GM18868 (cell line): ENCODE measurements around the gene GTF3A.
A peak's percentile ranks its signal among the peaks of the same experiment; 100 is the strongest.

Source experiments
- ATAC-seq: cut with Tn5 transposase; IDR thresholded peaks from one replicate; pipeline ENCODE4 v1.9.1; 2021; ENCODE audit warnings: mild to moderate bottlenecking, moderate library complexity; ENCODE audit not compliant: unreplicated experiment

GTF3A gene

DNA sequence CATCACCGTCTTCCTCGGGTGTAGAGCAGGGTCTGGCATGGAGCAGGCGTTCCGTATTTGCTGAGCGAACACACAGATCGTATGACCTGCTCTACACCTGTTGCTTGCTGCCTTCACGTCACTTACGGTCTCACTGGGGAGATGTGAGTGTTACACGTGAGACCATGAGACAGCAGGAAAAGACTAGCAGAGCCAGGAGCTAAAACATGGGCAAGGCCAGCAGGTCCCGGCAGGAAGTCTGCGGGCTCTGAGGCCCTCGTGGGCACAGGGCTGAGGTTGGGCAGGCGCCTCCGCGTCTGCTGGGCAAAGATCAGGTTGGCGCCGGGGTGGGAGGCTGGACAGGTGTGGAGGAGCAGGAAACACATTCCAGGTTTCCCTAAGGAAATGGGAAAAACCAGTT lies 19.7 kb upstream of the GTF3A start:
- no peak for ATAC-seq

DNA sequence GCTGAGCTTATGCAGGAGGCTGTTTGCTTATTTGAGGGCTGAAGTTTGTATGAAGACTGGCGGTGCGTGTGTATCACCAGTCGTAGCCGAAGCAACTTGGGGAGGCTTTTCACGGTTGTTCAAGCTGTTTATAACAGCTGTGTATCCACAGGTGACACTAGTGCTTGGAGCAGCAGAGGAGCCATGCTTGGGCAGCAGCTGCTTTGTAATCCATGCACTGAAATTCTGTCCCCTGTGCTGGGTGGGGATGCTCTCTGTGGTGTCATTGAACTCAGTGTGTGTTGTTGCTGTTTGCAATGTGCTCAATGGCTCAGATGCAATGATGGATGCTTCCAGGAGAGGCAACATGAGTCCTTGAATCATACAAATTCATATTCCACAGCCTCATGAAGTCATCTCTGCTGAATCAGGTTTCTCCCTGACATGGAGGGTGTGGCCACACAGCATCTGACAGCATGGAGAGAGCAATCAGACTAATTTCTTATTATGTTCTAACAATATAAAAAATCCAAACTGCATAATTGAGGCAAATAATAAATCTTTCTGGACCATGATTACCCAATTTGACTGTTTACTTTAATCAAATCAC lies 18.8 kb upstream of the GTF3A start:
- no peak for ATAC-seq

DNA sequence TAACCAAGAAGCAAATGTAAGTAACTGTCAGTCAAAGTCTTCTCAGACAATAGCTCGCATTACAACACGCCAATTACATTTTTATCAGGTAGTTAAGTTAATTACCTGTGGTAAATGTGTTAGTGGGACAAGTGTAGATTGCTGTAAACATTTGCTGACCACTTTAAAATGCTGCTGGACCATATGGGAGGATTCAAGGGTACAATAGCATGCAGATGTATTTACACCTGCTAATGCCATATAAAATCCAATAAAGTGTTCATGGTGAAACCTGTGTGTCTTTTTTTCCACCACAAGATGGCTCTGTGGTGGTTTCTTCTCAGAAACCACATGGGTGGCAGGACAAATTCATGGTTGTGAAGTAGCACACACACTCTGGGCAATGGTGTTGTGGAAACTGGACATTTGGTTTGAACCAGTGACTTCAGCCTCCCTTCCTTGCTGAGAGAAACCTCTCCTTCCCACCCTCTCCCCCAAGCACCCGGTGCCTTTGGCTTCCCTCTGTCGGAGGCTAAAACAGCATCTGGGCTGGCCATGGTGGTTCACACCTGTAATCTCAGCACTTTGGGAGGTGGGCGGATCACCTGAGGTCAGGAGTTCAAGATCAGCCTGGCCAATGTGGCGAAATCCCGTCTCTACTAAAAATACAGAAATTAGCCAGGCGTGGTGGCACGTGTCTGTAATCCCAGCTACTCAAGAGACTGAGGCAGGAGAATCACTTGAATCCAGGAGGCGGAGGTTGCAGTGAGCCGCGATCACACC lies 18.1 kb upstream of the GTF3A start:
- no peak for ATAC-seq

DNA sequence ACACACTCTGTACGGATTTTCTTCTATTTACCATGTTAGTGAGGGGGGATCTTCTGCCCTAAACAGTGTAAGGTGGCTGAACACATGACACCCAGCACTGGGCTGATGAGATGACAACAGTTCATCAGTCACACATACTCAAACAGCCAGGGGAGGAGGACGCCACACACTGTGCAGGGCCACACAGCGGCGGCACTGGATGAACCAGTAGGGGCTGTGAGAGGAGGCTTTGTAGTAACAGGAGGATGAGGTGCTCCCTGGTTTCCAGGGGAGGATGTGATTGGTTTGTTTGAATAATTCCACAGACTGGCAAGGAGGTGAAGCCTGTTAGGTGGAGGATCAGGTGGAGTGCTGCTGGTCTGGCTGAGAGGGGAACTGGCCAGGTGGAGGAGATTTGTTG lies 16.3 kb upstream of the GTF3A start:
- no peak for ATAC-seq

DNA sequence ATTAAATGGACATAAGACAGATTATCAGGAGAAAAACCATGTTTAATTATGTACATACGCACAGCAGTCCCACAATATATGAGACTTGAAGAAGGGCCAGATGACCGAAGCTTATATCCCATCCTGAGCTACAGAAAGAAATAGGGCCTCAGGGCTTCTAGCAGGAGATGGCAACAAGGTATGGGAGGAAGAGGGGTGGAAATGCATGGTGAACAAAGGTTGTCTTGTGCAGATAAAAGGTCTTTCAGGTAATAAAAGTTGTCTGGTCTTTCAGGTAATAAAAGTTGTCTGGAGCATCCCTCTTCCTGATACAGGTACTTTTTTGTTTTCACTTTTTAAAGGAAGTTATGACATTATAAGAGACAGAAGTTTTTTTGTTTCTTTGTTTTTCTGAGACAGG lies 15.4 kb upstream of the GTF3A start:
- no peak for ATAC-seq

DNA sequence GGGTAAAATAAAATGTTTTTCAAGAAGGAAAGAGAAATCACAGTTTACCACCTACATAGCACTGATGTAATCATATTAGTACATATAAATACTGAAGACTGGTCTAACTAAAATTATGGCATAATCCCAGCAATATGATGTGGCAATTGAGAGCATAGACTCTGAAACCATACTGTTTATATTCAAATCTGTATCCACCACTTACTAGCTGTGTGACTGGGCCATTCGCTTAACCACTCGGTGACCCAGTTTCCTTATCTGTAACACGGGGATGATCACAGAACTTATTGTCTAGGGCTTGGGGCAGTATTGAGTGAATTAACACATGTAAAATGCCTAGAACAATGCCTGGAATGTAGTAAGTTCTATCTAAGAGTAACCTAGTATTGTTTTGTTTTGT lies 13.1 kb upstream of the GTF3A start:
- no peak for ATAC-seq

- no peak for ATAC-seq
Observed at GRCh38 chr13:27415116-27415515, 9.3 kb upstream of the GTF3A start.

DNA sequence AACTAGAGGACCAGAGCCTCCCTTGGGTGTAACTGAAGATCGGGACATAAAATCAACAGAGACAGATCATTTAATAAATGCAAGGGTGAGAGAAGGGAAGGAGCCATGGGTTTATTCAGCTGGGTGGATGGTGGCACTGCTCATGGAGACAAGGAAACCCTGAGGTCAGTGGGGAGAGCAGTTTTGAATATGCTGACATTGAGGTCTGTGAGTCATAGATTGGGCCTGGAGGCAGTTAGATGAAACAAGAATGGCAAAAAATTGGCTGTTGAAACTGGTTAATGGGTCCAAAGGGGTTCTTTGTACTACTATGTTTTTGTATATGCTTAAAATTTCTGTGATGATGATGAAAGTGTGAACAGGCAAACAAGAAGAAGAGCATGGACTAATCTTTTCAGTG lies 5.1 kb upstream of the GTF3A start:
- ATAC-seq = no peak

DNA sequence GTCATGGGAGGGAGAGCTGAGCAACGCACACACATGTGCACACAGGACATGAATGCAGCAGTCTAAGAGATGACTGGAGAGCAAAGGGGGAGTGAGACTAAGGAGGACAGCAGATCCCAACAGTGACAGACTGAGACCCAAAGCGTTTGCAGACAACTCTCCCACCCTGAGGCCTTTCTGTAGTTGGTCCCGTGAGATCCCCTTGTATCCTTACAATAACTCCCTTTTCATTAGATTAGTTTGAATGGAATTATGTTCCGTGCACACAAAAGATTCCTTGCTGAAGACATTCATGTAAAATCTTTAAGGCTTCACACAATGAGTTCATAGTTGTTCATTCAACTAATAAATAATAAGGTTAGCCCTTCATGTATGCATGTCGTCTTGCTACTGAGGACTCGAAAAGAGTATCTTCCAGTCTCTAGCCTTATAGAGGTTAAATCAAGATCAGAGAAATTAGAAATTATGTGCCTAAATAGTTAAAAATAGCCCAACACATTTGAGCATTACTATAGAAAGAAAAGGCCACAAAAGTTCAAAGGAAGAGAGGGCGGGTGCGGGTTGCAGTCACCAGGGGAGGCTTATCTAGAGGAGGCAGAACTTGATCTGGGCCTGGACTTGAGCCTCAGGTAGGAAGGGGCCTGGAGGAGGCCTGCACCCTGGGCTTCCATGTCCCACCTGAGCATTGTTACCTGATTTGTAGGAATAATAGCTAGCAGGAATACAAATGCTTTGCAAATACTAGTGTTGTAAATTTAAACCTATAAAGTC lies 3.1 kb upstream of the GTF3A start:
- ATAC-seq = no peak

- no peak for ATAC-seq
Observed at GRCh38 chr13:27423333-27423732, 1.1 kb upstream of the GTF3A start.

GRCh38 chr13:27425158-27425917 lies 919 bp downstream of the GTF3A start:
- ATAC-seq = peak; percentile 2

DNA sequence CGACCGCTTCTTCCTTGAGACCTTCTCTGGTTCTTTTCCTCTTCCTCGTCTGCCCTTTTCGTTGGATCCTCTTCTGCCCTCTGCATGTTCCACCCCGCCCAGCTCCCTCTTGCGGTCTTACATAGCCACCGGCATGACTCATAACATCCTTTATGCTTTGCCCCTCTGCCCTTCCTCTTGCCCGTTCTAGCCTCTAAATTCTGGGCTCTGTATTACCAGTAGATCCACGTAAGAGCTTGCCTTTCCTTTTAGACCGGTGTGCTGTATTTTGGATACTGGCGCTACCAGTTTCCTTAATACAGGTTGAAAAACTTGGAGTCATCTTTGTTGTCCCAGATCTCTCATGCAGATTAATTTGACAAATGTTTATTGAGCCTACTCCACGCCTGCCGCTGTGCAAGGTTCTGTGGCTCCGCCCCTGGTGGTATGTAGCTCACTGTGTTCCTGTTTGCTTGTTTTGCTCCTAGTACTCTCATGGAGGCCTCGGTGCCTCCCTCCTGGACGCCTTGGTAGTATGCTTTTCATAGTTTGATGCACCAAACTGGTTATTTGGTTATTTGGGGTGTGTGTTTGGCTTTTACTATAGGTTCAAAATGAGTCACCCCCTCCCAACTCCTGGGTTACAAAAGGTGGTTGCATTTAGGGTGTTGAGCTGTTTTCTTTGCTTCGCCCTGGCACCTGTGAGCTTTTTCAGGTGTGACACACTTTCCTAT lies 1.7 kb downstream of the GTF3A start:
- peak; percentile 72 for ATAC-seq

- ATAC-seq = no peak
Observed at GRCh38 chr13:27427641-27428040, 3.2 kb downstream of the GTF3A start.

DNA sequence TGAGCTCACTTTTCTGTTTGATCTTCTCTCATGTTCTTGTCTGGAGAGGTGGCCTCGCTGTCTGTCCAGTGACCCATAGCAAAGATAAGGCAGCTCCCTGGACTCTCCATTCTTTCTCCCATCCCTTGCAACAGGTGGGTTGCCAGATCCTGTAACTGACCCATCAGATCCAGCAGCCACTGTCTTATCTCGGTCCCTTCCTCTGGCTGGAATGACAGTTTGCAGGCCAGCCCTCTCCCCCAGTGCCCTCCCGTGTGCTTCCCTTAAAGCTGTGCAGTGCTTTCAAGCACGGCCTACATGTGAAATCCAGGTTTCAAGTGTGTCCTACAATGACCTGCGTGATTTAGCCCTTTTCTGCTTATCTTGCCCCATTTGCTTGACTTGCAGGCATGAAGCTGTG lies 3.7 kb downstream of the GTF3A start:
- no peak for ATAC-seq

DNA sequence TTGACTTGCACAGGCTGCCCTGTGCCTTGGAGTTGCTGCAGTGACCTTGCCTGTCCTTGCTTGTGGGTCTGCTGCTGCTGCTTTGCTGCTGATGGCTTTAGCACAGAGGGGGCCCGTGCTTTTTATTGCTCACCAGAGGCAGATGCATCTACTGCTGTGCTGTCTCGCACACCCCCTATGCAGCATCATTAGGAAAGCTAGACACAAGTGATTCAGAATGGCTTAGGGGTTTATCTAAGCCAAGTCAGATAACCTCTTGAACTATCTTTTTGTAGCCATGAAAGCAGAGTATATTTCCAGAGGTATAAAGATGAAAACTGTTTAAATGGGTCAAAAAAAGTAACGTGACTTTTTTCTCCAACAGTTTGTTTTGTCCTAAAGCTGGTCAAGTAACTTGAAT lies 7.8 kb downstream of the GTF3A start:
- no peak for ATAC-seq

DNA sequence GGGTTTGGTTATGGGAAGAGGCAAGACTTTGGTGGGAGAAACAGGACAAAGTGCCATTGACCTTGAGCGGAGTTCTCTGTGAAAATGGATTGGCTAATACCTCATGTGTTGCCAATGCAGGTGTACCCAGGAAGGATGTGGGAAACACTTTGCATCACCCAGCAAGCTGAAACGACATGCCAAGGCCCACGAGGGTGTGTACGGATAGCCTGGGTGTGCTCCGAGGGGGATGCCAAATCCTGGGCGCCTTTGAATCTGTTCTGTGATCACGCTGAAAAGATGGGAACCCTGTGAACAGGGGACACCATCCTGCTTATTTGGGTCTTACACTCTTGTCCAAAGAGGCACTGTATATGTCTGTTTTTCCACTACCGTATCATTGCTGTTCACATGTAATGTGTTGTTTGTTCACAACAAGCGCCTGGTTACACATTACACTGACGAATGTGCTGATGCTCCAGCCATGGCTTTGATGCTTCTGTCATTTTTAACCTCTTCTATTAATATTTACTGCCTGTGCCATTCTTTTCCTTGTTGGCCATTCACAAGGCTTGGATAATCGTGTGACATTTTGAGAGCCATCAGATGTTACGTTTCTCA lies 8.3 kb downstream of the GTF3A start:
- no peak for ATAC-seq

DNA sequence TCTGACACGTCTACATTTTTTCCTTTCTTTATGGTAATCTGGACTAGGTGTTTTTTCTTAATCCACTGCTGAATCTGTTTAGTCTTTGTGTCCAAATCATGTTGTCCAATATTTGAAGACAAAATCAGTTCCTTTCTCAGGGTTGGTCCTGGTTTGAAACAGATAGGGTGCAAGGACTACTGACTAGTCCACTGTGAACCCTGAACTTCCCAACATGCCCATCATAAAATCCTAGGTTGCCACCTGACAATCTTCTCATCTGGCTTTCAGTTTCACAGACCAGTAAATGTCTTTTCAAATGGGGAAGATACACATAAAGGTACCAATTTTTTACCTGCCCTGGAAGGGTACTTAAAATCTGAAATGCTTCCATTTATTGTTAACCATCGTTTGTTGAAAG lies 12.7 kb downstream of the GTF3A start:
- ATAC-seq = no peak

GRCh38 chr13:27440408-27440807 lies 16.0 kb downstream of the GTF3A start:
- ATAC-seq = no peak

- ATAC-seq = no peak
Observed at GRCh38 chr13:27442071-27442647, 17.7 kb downstream of the GTF3A start.

- ATAC-seq = no peak
Observed at GRCh38 chr13:27442797-27443196, 18.4 kb downstream of the GTF3A start.
